Activated T-cell treated with anti-CD3 and anti-CD28 coated beads, Interleukin-2, amount 50 U/mL, for 24 hours (primary cell): Measurements from ENCODE around the gene OR2A25.

Source experiments
- DNase-seq: peaks from one replicate; pipeline ENCODE4 v3.0.0-alpha.2; 2020
- H3K27ac Mint-ChIP-seq: 2 replicates; pipeline ENCODE4 v1.8.0; 2020; ENCODE audit warnings: mild to moderate bottlenecking, mixed read lengths
- H3K27me3 Mint-ChIP-seq: 2 replicates; pipeline ENCODE4 v1.8.0; 2020; ENCODE audit warnings: mixed read lengths
- H3K36me3 Mint-ChIP-seq: 2 replicates; pipeline ENCODE4 v1.8.0; 2020; ENCODE audit warnings: low read depth, mixed read lengths
- H3K4me1 Mint-ChIP-seq: 2 replicates; pipeline ENCODE4 v1.8.0; 2020; ENCODE audit warnings: low read depth, mixed read lengths
- H3K4me3 Mint-ChIP-seq: 2 replicates; pipeline ENCODE4 v1.8.0; 2020; ENCODE audit warnings: mild to moderate bottlenecking, moderate library complexity, mixed read lengths
- H3K9me3 Mint-ChIP-seq: 2 replicates; pipeline ENCODE4 v1.8.0; 2020; ENCODE audit warnings: mixed read lengths

The OR2A25 gene

GRCh38 chr7:144105211-144105610 is 35.6 kb downstream of the OR2A25 start:
- no peak overlapping the region for H3K27ac Mint-ChIP-seq
- peaks cover 5% of the 10 kb centered on the region for H3K4me1 Mint-ChIP-seq
- H3K36me3 Mint-ChIP-seq: no peaks in the 10 kb centered on the region
- H3K9me3 Mint-ChIP-seq: no peaks in the 10 kb centered on the region
- no peak overlapping the region for H3K4me3 Mint-ChIP-seq
- no peak for DNase-seq
- H3K27me3 Mint-ChIP-seq: peaks cover 3% of the 10 kb centered on the region

- H3K4me3 Mint-ChIP-seq: no peak within 1 kb of the TSS
- no peaks in the 10 kb centered on the region for H3K9me3 Mint-ChIP-seq
- no peaks in the 10 kb centered on the region for H3K36me3 Mint-ChIP-seq
- no peak for DNase-seq
- no peaks in the 10 kb centered on the region for H3K4me1 Mint-ChIP-seq
- no peak within 1 kb of the TSS for H3K27ac Mint-ChIP-seq
- H3K27me3 Mint-ChIP-seq: peaks cover 18% of the 10 kb centered on the region
Observed at GRCh38 chr7:144109283-144109682, 39.7 kb downstream of the OR2A25 start, which contains the start of gene OR2A2. Gene OR2A2 (plus strand): TSS chr7:144109583. CDS start chr7:144109583, 0 bp downstream.

GRCh38 chr7:144110272-144110671 is 40.7 kb downstream of the OR2A25 start:
- no peaks in the 10 kb centered on the region for H3K9me3 Mint-ChIP-seq
- DNase-seq: no peak
- no peak overlapping the region for H3K27ac Mint-ChIP-seq
- H3K27me3 Mint-ChIP-seq: peaks cover 18% of the 10 kb centered on the region
- H3K4me3 Mint-ChIP-seq: no peak overlapping the region
- H3K36me3 Mint-ChIP-seq: no peaks in the 10 kb centered on the region
- H3K4me1 Mint-ChIP-seq: no peaks in the 10 kb centered on the region

GRCh38 chr7:144113651-144114050 is 44.0 kb downstream of the OR2A25 start:
- H3K9me3 Mint-ChIP-seq: no peaks in the 10 kb centered on the region
- no peak for DNase-seq
- no peaks in the 10 kb centered on the region for H3K4me1 Mint-ChIP-seq
- no peak overlapping the region for H3K27ac Mint-ChIP-seq
- no peaks in the 10 kb centered on the region for H3K36me3 Mint-ChIP-seq
- no peak overlapping the region for H3K4me3 Mint-ChIP-seq
- peaks cover 15% of the 10 kb centered on the region for H3K27me3 Mint-ChIP-seq

GRCh38 chr7:144118341-144118740 is 48.7 kb downstream of the OR2A25 start:
- Mint-ChIP-seq H3K4me1 (no peaks in the 10 kb centered on the region), H3K9me3 (no peaks in the 10 kb centered on the region), H3K4me3 (no peak overlapping the region), H3K27me3 (peaks cover 5% of the 10 kb centered on the region), H3K27ac (no peak overlapping the region), H3K36me3 (no peaks in the 10 kb centered on the region)
- DNase-seq: no peak

GRCh38 chr7:144122876-144123275 is 53.3 kb downstream of the OR2A25 start, which contains the start of gene OR2A14:
Gene OR2A14 (plus strand): TSS chr7:144123176. CDS start chr7:144129113, 5,937 bp downstream.
- peaks cover 2% of the 10 kb centered on the region for H3K27me3 Mint-ChIP-seq
- H3K4me3 Mint-ChIP-seq: no peak within 1 kb of the TSS

More at GRCh38 chr7:144122876-144123275, 53.3 kb downstream of the OR2A25 start, which contains the start of gene OR2A14:
- DNase-seq: no peak
- Mint-ChIP-seq H3K4me1 (no peaks in the 10 kb centered on the region), H3K27ac (no peak within 1 kb of the TSS), H3K9me3 (no peaks in the 10 kb centered on the region), H3K36me3 (no peaks in the 10 kb centered on the region)
